Stimulated activated CD4-positive, alpha-beta T cell treated with anti-CD3 and anti-CD28 coated beads, Interleukin-12 subunit alpha, Interleukin-12 subunit beta, amount 100 ng/mL, for 48 hours (primary cell): Measurements from ENCODE around the gene GBX1.

ENCODE experiments used
- DNase-seq, 3 donors: peaks; one replicate each; pipeline ENCODE4 v3.0.0-alpha.2; 2020; ENCODE audit warnings: low read depth in 2 of 3, low spot score in 1 of 3

Gene GBX1

DNA sequence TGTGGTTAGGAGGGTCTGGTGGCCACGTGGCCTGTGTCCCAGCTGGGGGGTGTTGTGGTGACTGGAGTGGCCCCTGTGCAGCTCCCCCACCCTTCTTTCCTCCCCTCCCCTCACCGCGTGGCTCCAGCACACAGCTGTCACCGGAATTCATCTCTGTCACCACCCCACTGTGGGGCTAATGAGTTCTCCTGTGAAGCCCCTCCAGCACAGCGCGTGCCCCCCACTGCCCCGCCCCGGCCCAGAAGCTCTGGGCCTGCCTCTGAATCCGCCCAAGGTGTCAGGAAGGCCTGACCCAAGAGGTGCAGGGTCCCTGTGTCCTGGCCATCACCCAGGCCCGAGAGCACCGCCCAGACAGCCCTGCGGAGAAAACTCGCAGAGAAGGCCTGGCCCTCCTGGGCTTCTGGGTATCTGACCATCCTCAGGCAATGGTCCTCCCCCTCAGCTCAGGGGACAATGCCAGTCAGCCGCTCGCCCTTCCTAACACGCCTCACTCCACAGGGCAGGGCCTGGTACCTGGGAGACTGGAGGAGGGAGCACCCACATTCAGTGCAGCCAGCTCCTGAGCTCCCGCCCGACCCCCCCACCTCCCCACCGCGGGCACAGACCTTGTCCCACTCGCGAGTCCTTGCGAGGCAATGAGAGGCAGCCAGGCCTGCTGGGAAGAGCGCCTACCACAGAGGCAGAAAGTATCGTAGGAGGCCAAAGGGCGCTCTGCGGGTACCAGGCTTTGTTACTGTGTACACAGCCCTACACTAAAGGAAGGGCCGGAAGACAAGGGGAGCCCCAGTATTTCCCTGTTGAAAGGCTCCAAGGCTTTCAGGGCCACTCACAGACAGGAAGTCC lies 38.2 kb downstream of the GBX1 start:
- DNase-seq = no peak

DNA sequence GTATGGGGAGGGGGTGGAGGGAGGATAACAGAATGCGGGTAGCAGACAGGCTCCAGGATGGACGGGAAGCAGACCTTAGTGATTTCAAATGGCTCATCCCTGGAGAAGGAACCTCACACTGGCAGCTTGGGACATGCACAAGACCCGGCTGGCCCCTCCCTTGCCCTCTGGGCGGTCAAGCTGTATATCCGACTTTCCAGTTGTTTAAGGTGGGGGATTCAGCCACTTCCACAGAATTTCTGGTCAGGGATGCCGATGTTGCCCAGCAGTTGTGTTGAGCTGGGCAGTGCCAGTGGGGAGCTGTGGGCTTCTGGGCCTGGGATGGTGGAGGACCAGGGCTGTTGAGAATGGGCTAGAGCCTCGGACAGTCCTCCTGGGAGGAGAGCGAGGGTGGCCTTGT lies 38.8 kb downstream of the GBX1 start:
- no peak for DNase-seq

DNA sequence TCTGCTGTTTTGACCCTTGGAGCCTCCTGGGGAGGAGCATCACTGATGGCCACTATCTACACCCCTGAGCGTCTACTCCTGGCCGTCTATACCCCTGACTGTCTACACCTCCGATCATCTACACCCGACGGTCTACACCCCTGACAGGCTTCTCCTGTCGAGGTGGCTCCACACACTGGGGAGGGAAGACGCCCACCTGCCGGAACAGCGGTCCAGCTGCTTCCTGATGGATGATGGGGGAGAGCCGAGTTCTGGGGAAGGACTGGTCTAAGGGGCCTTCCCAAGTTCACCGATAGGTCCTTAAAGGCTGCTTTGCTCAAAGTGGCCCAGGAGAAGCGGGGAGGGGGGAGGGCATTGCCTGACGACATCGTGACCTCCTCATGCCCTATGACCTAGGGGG lies 39.4 kb downstream of the GBX1 start:
- DNase-seq = no peak

- no peak for DNase-seq
Observed at GRCh38 chr7:151126491-151127137, 40.9 kb downstream of the GBX1 start.

- DNase-seq = no peak
Observed at GRCh38 chr7:151125846-151126481, 41.5 kb downstream of the GBX1 start.

DNA sequence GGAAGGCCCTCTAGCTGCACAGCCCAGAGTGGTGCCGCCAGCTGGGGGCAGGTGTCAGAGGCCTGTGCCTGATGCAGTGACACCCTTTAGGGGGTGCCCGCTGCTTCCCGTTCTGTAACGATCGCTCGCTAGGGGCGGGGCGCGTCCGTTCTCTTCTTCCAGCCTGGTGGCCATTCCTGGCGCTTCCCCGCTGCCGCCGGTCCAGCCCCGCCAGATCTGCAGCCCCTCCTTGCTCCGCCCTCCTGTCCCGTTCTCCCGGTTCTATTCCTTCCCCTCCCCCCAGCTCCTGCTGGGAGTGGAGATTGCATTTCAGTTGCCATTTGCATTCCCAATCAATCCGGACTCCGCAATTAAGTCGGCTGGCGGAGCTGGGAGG lies 42.0 kb downstream of the GBX1 start:
- DNase-seq = no peak

GRCh38 chr7:151124899-151125399 lies 42.5 kb downstream of the GBX1 start:
- no peak for DNase-seq

GRCh38 chr7:151124481-151124880 lies 43.0 kb downstream of the GBX1 start:
- no peak for DNase-seq

DNA sequence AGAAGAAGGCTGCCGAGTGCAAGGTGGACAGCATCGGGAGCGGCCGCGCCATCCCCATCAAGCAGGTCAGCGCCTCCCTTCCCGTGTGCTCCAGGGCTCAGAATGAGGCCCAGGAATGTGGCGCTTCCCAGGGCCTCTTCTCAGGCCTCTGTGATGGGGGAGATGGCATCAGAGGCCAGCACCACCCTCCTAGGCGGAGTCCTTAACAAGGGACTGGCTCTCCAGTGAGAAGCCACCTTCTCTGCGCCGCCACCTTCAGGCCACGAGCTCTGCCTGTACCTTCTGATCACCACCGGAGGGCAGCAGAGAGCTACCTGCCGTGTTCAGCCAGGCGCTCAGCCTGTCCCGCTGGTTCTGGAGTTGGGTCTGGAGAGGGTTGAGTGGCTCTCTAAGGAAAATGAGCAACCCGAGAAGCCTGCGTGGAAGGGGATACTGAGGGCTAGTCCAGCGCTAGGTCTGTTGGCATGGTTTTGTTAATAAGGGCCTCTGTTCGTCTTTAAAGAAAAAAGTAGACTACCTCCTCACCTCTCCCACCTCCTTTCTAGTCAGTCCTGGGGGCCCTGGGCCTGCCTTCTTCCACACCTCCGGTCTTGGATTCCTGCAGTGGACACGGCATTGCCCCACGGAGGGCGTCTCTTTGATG lies 43.6 kb downstream of the GBX1 start:
- peak; percentile 68 to 80 (median 71) for DNase-seq

DNA sequence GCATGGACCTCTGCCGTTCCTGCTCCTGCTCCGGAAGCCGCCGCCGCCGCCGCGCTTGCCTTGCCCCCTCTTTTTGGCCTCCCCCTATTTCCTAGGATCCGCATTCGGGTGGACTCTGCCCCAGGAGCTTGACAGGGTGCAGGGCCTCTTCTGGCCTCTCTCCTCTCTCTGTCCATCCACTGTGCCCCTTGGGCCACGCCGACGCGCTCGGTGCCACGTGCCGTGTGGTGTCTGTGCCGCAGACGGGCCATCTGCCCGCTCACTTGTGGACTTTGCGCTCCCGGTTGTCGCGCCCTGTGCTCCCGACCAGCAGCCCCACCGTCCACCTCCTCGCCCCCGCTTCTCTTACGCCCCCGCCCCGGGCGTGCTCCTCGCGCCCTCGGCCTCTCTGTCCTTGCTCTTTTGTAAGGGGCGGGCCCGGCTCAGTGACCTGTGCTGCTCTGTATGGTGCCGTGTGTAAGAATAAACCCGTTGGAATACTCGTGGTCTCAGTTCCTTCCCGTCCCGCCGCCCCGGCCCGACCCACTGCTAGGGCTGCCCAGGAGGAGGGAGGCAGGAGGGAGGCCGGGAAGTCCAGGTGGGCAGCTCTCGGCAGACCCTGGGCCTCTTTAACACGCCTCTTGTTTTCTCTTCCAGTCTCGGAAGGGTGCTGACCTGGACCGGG lies 44.2 kb downstream of the GBX1 start:
- DNase-seq = no peak

DNA sequence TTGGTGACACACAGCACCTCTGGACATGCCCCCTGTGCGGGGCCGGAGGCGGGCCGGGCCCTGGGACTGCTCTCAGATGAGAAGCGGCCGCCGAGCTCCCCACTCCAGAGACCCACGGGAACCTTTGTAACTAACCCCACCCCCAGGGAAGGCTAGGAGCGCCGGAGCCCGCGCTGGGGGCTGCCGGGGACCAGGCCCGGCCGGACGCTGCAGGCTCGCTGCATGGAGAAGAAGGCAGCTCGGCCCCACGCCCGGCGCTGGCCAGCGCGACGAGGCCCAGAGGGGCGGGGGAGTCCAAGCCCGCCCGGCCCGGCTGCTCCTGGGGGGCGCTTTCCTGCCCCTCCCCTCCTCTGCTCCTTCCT lies 44.7 kb downstream of the GBX1 start:
- no peak for DNase-seq

DNA sequence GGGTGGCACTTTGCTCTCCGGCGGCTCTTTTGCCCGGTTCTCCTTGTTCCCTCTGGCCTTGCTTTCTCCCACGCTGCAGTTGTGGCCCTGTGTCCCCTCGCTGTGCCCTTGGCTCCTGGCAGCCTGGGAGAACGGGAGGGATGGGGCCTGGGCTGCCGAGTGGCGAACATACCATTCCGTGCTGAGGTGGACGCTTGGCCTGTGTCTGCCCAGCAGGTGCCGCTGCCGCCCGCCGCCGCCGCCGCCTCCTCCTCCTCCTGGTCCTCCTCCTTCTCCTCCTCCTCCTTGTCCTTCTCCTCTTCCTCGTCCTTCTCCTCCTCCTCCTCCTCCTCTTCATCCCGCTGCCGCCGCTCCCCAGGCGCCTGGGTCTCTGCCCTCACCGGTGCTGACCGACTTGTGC lies 45.2 kb downstream of the GBX1 start:
- DNase-seq = no peak

GRCh38 chr7:151121380-151122170 lies 45.9 kb downstream of the GBX1 start:
- no peak for DNase-seq

- no peak for DNase-seq
Observed at GRCh38 chr7:151120896-151121295, 46.6 kb downstream of the GBX1 start.

DNA sequence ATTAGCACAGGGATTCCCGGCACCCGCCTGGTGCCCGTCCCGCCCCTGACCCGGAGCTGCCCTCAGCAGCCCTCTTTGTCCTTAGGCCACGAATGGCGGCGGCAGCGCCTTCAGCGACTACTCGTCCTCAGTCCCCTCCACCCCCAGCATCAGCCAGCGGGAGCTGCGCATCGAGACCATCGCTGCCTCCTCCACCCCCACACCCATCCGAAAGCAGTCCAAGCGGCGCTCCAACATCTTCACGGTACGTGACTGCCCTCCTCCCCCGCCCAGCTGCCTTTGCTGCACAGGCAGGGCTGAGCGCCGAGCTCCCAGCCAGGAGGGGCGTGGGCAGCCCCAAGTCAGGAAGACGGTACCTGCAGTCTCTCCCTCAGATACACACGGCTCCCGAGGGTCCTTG lies 47.6 kb downstream of the GBX1 start:
- DNase-seq = no peak

DNA sequence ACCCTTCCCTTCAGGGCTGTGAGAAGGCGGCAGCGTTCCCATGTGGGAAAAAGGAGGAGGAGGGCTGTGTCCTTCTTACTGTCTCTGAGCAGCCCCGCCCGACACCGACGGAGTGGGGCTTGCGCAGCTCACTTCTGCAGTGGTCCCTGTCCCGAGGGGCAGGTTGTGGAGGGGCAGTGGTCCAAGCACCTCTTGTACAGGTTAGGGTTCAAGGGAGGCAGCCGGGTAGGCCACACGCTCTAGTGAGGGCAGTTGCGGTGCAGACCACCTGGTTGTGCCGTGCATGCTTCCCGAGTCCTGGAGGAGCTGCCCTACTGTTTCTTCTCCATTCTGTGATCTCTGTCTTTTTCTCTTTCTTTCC lies 48.5 kb downstream of the GBX1 start:
- DNase-seq = no peak

GRCh38 chr7:151118108-151119054 lies 49.1 kb downstream of the GBX1 start:
- no peak for DNase-seq

GRCh38 chr7:151117565-151117964 lies 49.9 kb downstream of the GBX1 start:
- no peak for DNase-seq
